GM12875 (cell line): ENCODE data around the gene PEDS1.

ENCODE experiments used
- H3K4me3 ChIP-seq: one replicate; pipeline ENCODE4 v1.5.1; 2011; ENCODE audit warnings: low read depth, low read length, control low read depth
- CTCF ChIP-seq: IDR thresholded peaks from 2 replicates; pipeline ENCODE4 v1.5.1; 2011; ENCODE audit warnings: low read depth, mild to moderate bottlenecking, control low read depth, inconsistent platforms, low read length, moderate library complexity, borderline replicate concordance; ENCODE audit not compliant: insufficient read depth

Gene PEDS1

GRCh38 chr20:50193836-50194421, 40.4 kb upstream of the PEDS1 start:
- H3K4me3 ChIP-seq = no peak overlapping the region
- TF ChIP-seq CTCF = no peak

- TF ChIP-seq CTCF = no peak
- no peak overlapping the region for H3K4me3 ChIP-seq
Measured at GRCh38 chr20:50193199-50193835, 39.8 kb upstream of the PEDS1 start.

- no peak for TF ChIP-seq CTCF
- peak overlapping the region; percentile 32 for H3K4me3 ChIP-seq
Measured at GRCh38 chr20:50192364-50193198, 39.1 kb upstream of the PEDS1 start.

GRCh38 chr20:50191544-50192363, 38.2 kb upstream of the PEDS1 start:
- peak overlapping the region; percentile 66 for H3K4me3 ChIP-seq
- peak; percentile 51; the same call in 1 of the 2 replicates for TF ChIP-seq CTCF

GRCh38 chr20:50191065-50191543, 37.6 kb upstream of the PEDS1 start:
- TF ChIP-seq CTCF = no peak
- H3K4me3 ChIP-seq = peak overlapping the region; percentile 66

- H3K4me3 ChIP-seq = peak within 1 kb of the TSS; percentile 66
- TF ChIP-seq CTCF = peak; percentile 82
Measured at GRCh38 chr20:50190251-50191064, 36.9 kb upstream of the PEDS1 start, which contains the start of gene CEBPB. TSS of gene CEBPB (plus strand) at chr20:50190830. CDS start at chr20:50191034, 204 bp downstream.
